GM19239 (cell line): ENCODE measurements around the gene PYGB.

ENCODE experiments used
- DNase-seq: peaks from one replicate; pipeline ENCODE4 v3.0.0; 2011; ENCODE audit warnings: low spot score; ENCODE audit not compliant: insufficient read length
- FAIRE-seq: peaks from 2 replicates; lab custom pipeline; 2011; peaks lifted over from hg19 to GRCh38; lab: Jason Lieb, UNC

The PYGB gene

DNA sequence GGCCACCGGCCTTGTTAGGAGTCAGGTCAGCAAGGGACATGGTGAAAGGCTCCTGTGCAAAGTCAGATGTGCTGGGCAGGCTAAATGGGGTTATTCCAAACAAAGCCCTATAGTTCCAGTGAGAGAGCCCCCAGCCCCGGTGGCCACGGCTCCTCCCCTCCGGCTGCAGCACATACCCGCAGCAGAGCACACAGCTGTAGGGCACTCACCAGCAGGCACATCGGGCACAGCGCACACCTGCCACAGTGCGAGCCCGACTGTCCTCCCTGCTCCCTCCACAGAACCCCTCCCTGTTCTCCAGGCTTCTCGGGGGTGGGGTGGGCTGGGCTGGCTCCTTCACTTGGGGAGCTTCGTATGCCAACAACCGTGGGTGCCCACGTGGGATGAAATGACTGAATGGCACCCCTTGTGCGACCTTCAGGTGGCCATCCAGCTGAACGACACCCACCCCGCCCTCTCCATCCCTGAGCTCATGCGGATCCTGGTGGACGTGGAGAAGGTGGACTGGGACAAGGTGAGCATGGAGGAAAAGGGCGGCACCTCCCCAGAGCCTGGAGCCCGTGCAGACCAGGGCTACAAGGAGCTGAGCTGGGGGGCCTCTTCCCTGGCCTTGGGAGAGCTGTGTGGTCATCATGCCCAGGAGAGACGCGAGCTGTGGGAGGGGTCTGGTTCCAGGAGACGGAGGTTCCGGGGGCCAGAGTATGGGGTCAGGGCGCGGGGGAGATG is 30.9 kb downstream of the PYGB start:
- FAIRE-seq (no peak), DNase-seq (no peak)

DNA sequence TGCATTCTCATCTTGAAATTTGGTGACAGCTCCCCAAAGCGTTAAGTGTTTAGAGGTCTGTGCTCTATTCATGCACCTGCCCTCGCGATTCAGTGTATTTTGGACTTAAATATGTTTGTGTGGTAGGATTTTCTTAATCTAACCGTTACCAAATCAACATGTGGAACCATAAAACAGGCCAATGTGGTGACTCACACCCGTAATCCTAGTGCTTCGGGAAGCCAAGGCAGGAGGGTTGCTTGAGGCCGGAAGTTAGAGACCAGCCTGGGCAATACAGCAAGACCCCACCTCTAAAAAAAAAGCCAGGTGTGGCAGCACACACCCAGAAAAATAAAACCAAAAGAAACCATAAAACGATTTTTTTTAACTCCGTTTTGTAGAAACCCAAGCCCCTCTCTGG is 31.5 kb downstream of the PYGB start:
- DNase-seq (no peak), FAIRE-seq (no peak)

DNA sequence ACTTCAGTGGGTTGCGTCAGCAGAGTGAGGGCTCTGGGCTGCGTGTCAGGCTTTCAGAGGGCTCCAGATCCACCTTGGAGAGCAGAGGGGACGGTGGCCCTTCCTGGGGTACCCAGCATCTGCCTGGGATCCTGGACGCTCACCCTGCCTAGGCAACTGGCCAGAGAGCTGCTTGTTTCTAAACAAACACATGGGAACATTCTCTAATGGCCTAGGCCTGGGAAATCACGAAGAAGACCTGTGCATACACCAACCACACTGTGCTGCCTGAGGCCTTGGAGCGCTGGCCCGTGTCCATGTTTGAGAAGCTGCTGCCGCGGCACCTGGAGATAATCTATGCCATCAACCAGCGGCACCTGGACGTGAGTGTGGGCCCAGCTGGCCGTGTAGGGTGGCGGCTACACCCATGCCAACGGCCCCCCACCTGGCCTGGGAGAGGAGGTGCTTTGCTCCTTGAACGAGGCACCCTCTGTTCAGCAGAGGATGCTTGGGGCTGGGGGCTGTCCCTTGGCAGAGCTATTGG is 32.2 kb downstream of the PYGB start:
- DNase-seq: no peak
- FAIRE-seq: no peak

DNA sequence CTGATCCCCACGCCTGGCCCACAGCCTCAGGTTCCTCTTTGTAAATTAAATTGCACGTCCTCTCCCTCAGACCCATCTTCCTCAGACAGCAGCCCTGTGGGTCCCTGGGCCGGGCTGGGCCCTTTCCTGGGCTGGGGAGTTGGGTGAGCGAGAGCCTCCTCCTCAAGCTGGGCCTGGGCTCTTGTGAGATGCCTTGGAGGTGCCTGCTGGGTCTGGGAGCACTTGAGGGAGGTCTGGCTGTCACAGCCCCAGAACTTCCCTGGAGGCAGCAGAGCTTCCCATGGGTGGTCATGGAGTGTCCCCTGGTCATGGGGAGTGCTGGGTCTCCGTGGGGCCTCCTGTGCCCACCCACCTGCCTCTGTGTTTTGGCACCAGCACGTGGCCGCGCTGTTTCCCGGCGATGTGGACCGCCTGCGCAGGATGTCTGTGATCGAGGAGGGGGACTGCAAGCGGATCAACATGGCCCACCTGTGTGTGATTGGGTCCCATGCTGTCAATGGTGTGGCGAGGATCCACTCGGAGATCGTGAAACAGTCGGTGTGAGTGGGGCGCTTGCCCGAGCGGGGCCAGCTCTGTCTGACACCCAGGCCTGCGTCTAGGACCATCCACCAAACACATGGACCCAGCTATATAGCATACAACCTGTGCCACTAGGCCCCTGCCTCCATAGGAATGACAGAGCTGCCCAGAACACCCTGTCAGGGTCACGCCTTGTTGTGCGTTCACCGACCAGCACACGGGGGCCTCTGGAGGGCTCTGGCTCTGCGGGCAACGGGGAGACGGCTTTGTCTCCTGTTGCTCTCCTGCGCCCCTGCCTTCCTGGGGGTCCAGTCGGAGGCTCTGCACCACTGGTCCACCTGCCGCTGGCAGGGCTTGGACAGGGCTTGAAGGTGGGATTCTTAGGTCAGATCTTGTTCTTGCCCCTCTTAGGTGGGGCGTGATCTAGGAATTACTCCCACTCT is 33.0 kb downstream of the PYGB start:
- DNase-seq (no peak), FAIRE-seq (no peak)

DNA sequence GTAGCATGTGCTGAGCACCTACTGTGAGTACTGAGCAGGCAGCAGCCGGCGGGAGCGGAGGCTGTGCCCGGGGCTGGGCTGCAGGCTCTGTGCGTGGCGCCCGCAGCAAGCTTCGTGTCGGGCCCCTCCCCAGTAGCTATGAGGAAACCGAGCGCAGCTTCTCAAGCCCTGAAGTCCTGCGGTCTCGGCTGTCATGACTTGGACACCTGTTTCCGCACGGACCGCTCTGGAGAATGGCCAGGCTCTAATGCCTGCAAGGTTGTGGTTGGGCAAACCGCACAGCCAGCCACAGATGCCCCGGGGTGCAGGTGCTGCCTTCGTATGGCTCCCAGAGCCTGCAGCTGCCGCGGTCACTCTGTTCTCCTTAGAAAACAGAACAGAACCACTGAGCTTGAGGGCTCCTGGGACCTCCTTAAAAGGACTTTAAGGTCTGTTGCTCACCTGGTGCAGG is 33.7 kb downstream of the PYGB start:
- peak; percentile 92 for FAIRE-seq
- peak; percentile 75 for DNase-seq

DNA sequence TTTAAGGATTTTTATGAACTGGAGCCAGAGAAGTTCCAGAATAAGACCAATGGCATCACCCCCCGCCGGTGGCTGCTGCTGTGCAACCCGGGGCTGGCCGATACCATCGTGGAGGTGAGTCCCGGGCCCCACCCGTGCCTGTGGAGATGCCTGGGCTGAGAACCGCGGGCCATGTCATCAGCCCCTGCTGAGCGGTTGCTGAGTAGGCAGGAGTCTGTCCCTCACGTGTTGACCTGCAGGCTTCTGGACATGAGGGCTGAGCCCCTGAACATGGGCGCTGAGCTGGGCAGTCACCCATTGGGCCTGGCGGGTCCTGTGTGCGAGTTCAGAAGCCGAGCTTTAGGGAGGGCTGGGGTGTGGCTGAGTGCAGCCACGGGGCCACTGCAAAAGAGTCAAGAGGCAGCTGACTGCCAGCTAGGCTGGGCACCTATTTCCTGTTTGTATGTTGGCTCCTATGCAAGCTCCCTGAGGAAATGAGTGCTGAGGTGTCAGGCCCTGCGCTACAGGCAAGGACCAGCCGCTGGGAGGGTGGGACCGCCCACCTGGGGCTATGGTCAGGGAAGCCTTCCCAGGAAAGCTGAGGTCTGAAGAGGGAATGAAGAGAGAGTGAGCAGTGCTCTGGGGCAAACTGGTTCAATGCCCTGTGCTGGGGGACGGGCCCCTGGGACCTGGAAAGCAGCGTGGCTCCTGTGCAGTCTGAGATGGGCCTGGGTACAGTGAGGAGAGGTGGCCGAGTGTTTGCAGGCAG is 34.3 kb downstream of the PYGB start:
- FAIRE-seq: no peak
- no peak for DNase-seq

DNA sequence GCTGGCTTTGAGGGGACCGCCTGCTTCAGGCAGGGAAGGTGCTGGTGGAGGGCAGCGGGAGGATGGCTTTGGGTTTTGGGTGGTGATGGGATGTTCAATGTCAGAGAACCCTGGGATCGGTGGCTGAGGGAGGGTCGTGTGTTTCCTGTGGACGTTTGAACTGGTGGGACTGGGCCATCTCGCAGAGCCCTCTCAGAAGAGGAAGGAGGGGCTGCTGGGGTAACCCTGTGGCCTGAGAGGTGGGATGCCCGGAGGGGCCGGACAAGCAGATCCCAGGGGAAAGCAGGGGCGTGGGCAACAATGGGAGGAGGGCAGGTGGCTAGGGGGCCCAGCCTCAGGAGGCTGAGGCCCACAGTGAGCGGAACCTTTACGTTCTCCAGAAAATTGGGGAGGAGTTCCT is 34.9 kb downstream of the PYGB start:
- no peak for DNase-seq
- no peak for FAIRE-seq

DNA sequence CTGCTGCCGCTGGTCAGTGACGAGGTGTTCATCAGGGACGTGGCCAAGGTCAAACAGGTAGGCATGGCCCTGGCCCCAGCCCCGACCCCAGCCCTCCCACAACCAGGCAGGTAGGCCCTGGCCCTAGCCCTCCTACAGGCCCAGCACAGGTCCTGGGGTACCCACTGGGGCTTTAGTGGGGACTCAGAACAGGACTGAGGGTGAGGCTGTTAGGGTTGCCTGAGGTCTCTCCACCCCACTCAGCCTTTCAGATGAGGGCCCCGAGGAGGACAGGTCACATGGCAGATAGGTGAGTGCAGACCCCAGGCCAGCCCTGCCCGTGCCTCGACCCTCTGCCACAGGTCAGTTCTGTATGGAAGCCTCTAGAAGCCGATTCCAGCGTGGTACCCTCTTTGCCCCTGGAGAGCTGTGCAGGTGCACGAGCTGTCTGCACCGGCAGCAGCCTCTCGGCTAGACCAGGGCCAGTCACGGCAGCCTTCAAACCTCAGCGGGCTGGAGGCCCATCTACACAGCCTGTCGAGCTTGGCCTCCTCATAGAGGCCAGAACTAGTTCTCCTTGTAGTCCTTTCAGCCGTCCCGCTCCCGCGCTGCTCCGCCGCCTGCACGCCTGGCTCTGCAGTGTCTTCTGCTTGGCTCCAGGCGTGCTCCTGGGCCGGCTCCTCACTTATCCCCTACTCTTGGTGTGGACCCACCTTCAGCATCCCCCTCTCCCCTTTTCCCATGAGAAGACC is 35.5 kb downstream of the PYGB start:
- FAIRE-seq (no peak), DNase-seq (no peak)

DNA sequence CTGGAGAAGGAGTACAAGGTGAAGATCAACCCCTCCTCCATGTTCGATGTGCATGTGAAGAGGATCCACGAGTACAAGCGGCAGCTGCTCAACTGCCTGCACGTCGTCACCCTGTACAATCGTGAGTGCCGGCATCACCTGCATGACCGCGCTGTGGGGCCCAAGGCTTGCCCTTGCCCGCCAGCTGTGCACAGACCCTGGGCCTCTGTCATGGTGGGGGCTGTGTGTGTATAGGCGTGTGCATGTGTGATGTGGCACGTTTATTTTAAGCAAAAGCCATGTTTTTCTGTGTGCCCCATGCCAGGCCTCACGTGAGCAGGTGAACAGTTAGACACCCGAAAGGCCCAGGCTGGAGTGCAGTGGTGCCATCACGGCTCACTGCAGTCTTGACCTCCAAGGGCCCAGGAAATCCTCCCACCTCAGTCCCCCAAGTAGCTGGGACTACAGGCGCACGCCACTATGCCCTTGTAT is 36.3 kb downstream of the PYGB start:
- FAIRE-seq (no peak), DNase-seq (no peak)

DNA sequence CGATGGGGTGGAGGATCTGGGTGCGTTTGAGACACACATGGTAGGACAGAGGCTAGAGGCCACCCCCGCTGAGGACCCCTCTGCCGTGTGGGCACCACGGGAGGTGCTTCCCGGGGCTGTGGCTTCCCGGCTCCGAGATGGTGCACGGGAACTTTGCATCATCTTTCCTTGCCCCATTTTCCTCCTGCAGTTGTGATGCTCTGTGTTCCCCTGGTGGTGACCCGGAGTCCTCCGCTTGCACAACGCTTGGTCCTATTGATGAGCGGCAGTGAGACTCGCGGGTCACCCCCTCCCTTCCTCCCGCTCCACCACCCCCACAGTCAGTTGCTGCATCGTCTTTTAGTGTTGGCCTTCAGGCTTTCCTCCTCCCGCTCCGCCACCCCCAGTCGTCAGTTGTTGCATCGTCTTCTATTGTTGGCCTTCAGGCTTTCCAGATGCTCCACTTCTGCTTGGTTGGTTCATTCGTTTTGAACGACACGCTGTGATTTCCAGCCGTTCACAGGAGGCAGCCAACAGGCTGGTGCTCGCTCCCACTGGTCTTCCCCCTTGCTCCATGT is 37.3 kb downstream of the PYGB start:
- no peak for FAIRE-seq
- DNase-seq: no peak

DNA sequence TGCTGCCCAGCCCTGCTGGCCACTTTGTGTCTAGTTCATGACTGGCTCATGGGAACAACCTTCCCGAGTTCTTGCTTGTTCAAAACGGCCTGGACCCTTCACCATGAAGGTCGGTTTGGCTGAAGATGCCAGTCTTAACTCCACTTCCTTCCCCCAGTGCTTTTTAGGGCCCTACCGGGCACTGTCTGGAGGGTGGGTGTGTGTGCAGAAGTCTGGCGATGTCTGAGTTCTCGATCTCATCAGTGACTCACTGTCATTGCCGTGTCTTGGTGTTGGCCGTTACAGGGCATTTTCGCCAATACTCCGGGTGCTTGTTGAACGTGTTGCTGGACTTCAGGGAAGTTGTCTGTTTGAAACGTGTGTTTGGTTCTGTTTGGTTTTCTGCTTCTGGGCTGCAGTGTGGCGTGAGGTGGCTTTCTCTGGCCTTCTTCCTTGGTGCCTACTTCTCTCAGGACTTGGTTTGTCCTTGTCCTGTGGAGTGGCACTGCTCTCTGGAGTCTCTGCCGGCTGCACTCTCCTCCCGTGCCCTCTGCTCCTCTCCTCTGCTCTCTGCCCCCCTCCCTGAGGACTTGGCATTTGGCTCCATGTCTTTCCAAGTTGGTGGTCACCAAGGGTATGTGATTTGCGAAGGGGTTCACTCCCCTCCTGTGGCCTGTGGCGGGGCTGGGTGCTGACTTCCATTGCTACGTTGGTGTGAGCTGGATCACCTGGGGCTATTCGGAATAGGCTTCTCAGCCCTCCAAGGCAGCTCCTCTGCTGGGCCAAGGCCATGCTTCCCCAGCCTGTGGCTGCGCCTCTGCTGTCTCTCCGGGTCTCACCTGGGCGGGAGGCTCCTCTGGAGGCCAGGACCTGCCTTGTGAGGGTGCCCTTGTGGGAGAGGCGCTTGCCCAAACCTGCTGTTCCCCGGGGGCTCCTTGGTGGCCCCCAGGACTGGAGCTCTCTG is 38.2 kb downstream of the PYGB start:
- DNase-seq: no peak
- FAIRE-seq: no peak

DNA sequence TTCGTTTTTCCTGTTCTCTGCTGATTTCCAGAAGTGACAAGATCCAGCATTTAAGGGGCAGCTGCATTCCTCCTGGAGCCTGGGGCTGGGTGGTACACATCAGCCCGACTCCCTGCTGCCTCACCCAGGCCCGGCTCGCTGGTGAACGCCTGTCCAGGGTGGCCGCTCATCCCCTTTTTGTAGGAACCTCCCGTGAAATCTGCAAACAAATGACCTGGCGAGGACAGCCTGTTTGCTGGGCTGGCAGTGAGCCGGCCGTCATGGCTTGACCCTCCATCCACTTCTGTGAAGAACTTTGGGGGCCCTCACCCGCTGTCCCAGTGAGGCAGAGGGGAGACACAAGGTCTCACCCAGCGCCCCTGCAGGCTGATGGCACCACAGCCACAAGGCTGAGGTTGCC is 39.0 kb downstream of the PYGB start:
- DNase-seq (no peak), FAIRE-seq (no peak)

DNA sequence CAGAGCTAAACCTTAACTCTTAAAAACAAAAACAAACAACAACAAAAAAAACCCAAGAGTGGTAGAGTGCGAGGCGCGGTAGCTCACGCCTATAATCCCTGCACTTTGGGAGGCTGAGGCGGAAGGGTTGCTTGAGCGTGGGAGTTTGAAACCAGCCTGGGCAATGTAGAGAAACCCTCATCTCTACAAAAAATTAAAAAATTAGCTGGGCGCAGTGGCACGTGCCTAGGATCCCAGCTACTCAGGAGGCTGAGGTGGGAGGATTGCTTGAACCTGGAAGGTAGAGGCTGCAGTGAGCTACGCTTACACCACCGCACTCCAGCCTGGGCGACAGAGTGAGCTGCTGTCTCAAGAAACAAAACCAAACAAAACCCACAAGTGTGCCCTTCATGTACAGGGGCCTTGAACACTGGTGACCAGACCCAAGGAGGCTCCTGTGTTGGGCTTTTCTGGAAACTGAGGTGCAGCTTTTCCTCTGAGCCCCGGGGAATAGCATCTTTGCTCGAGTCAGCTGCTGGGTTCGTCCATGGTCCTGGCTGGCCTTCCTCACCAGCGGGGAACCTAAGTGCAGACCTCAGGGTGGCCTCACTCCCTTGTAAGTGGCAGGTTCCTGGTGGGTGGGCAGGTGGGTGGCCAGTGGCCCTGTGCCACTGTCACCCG is 39.9 kb downstream of the PYGB start:
- FAIRE-seq (no peak), DNase-seq (no peak)

DNA sequence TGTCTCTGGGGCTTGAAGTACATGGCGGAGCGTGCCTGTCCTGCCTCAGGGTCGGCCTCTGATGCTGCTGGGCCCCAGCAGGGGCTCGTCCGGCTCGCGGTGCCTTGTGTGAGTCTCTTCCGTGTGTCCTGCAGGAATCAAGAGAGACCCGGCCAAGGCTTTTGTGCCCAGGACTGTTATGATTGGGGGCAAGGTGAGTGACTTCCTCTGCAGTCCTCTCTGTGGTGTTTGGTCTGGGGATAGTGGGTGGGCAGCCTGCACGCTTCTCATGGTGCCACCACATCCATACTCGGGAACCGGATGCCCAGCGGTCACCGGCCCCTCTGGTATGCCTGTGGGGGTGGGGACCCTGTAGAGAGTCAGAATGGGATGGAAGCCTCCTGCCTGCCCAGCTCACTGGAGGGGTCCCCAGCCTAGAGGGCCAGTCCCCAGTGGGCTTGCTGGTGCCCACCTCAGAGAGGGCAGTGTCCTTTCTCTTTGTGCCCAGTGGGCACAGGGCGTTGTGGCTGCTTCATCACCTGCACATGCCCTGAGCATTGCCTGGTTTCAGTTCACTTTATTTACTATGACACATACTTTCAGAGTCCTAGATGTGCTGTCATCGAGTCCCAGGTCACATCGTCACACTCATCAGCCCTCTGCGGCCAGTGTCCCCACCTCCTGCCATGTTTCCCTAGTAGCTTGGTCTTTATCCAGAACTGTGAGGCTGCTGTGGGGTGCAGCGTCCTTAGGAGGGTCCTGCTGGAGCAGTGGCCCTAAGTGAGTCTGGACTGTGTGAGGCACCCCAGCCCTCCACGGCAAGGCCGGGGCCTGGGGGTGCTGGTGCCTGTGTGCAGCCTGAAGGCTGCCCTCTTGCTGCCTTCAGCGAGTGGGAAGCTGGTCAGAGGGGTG is 40.7 kb downstream of the PYGB start:
- DNase-seq: peak; percentile 71
- FAIRE-seq: no peak

DNA sequence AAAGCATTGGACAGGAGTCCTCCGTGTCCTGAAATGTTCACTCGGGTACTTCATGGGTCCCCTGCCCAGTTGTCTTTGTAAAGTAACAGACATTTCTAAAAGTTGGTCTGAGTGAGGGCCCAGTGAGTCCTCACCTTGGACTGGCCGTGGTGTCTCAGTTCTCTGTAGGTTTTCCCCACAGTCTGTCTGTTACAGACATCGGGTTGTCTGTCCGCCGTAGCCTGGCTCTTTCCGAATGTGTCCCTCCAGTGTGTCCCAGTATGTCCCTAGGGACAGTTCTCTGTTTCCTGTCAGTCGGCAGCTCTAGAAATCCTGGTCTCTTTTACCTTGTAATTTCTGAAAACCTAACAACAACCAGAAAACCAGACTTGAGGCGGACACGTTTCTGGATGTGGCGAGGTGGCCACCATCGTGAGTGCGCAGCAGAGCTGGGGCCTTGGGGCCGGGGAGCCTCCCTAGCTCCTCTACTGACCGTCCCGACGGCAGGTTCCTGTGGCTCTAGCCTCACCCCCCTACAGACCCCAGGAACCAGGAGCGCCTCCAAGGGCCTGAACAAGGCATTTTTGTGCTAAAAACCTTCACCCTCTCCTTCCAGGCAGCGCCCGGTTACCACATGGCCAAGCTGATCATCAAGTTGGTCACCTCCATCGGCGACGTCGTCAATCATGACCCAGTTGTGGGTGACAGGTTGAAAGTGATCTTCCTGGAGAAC is 42.2 kb downstream of the PYGB start:
- DNase-seq: no peak

More for the DNA sequence above, 42.2 kb downstream of the PYGB start:
- FAIRE-seq: no peak
